HCT116 (cell line): Measurements from ENCODE around the gene FAIM2. TPM values are rescaled to one million over a fixed set of nuclear protein-coding genes. Genes with fewer than 3 reads are reported as not detected.

Source experiments
- ATAC-seq: fragments of 200-7000 bp; cut with Tn5 transposase; 2 replicates; pipeline ENCODE4 v1.9.1; 2020; ENCODE audit warnings: mild to moderate bottlenecking, moderate library complexity
- BruUV-seq: library from RNA; stranded (reverse); fragments of 400-500 nt; replicated peaks from 2 replicates; lab custom pipeline; 2021; lab: Mats Ljungman, UMichigan
- CTCF ChIA-PET: fragments of 300-600 bp; sonication (Branson Sonifier 250); formaldehyde crosslinking; loops from one replicate; lab custom pipeline; 2021; ENCODE audit warnings: antibody characterized with exemption; lab: Charles Lee
- POLR2A ChIA-PET: fragments of 300-600, 350-600 bp; sonication (Branson Sonifier 250); formaldehyde crosslinking; loops from one replicate; lab custom pipeline; 2021; ENCODE audit warnings: antibody characterized with exemption; lab: Charles Lee
- RAD21 ChIA-PET, 2 experiments: fragments of 300-600 bp; sonication (Branson Sonifier 250); formaldehyde crosslinking; loops; one replicate each; lab custom pipeline; 2023; ENCODE audit warnings: low total read pairs in 2 of 2; ENCODE audit not compliant: uncharacterized antibody in 2 of 2, unreplicated experiment in 2 of 2, low non-redundant PET in 1 of 2; lab: Charles Lee
- DNase-seq: peaks from one replicate; pipeline ENCODE4 v3.0.0-alpha.2; 2010; ENCODE audit warnings: low read depth, low spot score
- H2AFZ ChIP-seq: fragments of 200-600 bp; shearing (Covaris generic), sonication (generic); 2 replicates; pipeline ENCODE4 v1.6.1; 2017; ENCODE audit warnings: low read depth, mixed run types, mixed read lengths, antibody characterized with exemption, low read length; ENCODE audit not compliant: poor library complexity, severe bottlenecking
- H3K27ac ChIP-seq: 2 replicates; pipeline ENCODE4 v1.5.1; 2012; ENCODE audit warnings: low read depth, low read length
- H3K27me3 ChIP-seq: fragments of 200-600 bp; sonication (generic); 2 replicates; pipeline ENCODE4 v1.6.1; 2016; ENCODE audit warnings: mixed run types, low read length, mixed read lengths; ENCODE audit not compliant: insufficient read depth
- H3K36me3 ChIP-seq, 2 experiments: fragments of 200-500 bp in 1 of 2; fragments of 200-600 bp in 1 of 2; sonication (Bioruptor generic) in 1 of 2; sonication (generic) in 1 of 2; 2 replicates each; pipeline versions ENCODE4 v1.5.1 to v1.6.1; 2014 to 2016; ENCODE audit warnings: low read length in 2 of 2, inconsistent platforms in 1 of 2, mixed read lengths in 1 of 2, mixed run types in 1 of 2; ENCODE audit not compliant: insufficient read depth in 2 of 2, control insufficient read depth in 1 of 2
- H3K4me1 ChIP-seq, 2 experiments: fragments of 200-600 bp in 1 of 2; sonication (generic) in 1 of 2; 2 replicates each; pipeline versions ENCODE4 v1.5.1 to v1.6.1; 2012 to 2017; ENCODE audit warnings: low read length in 2 of 2, inconsistent platforms in 1 of 2, mild to moderate bottlenecking in 1 of 2, mixed read lengths in 1 of 2, mixed run types in 1 of 2, moderate library complexity in 1 of 2; ENCODE audit not compliant: insufficient read depth in 2 of 2, control insufficient read depth in 1 of 2
- H3K4me2 ChIP-seq: fragments of 200-600 bp; sonication (generic); 2 replicates; pipeline ENCODE4 v1.6.1; 2017; ENCODE audit warnings: mixed run types, low read length, mixed read lengths
- H3K4me3 ChIP-seq, 2 experiments: fragments of 200-600 bp in 1 of 2; sonication (generic) in 1 of 2; replicated peaks in 1 of 2; 2 replicates each; pipeline ENCODE4 v1.5.1; 2011 to 2016; ENCODE audit warnings: low read length in 2 of 2, control low read depth in 1 of 2, low read depth in 1 of 2, mild to moderate bottlenecking in 1 of 2, mixed read lengths in 1 of 2, mixed run types in 1 of 2
- H3K79me2 ChIP-seq: fragments of 200-600 bp; sonication (generic); 2 replicates; pipeline ENCODE4 v1.6.1; 2017; ENCODE audit warnings: mild to moderate bottlenecking, mixed run types, low read length, moderate library complexity, mixed read lengths; ENCODE audit not compliant: insufficient read depth
- H3K9ac ChIP-seq: fragments of 200-600 bp; sonication (generic); 2 replicates; pipeline ENCODE4 v1.6.1; 2016; ENCODE audit warnings: low read length, mixed read lengths
- H3K9me2 ChIP-seq: fragments of 200-600 bp; sonication (generic), shearing (Covaris generic); 2 replicates; pipeline ENCODE4 v1.6.1; 2017; ENCODE audit warnings: mixed run types, mild to moderate bottlenecking, moderate library complexity; ENCODE audit not compliant: insufficient read depth
- H3K9me3 ChIP-seq, 2 experiments: fragments of 200-500 bp in 1 of 2; fragments of 200-600 bp in 1 of 2; sonication (Bioruptor generic) in 1 of 2; sonication (generic) in 1 of 2; 2 replicates each; pipeline ENCODE4 v1.6.1; 2014 to 2017; ENCODE audit warnings: low read length in 2 of 2, mixed read lengths in 2 of 2, inconsistent platforms in 1 of 2, low read depth in 1 of 2, mild to moderate bottlenecking in 1 of 2, mixed run types in 1 of 2, moderate library complexity in 1 of 2; ENCODE audit not compliant: control insufficient read depth in 1 of 2, insufficient read depth in 1 of 2
- H4K20me1 ChIP-seq: fragments of 200-600 bp; sonication (generic), shearing (Covaris generic); 2 replicates; pipeline ENCODE4 v1.6.1; 2017; ENCODE audit warnings: mixed run types, mild to moderate bottlenecking, moderate library complexity; ENCODE audit not compliant: insufficient read depth
- CBX3 ChIP-seq: IDR thresholded peaks from 2 replicates; pipeline ENCODE4 v1.6.1; 2012; ENCODE audit warnings: low read depth
- CEBPB ChIP-seq: IDR thresholded peaks from 2 replicates; pipeline ENCODE4 v1.6.1; 2012; ENCODE audit warnings: low read depth
- ELF1 ChIP-seq: IDR thresholded peaks from 2 replicates; pipeline ENCODE4 v1.6.1; 2012; ENCODE audit warnings: low read depth, borderline replicate concordance
- EZH2 ChIP-seq: fragments of 200-600 bp; sonication (generic); IDR thresholded peaks from 2 replicates; pipeline ENCODE4 v1.6.1; 2017; ENCODE audit warnings: antibody characterized with exemption, mixed run types
- EZH2phosphoT487 ChIP-seq: fragments of 200-600 bp; IDR thresholded peaks from 2 replicates; pipeline ENCODE4 v1.6.1; 2018; ENCODE audit warnings: antibody characterized with exemption, borderline replicate concordance
- FOSL1 ChIP-seq: IDR thresholded peaks from 2 replicates; pipeline ENCODE4 v1.6.1; 2012; ENCODE audit warnings: low read depth
- POLR2AphosphoS5 ChIP-seq: IDR thresholded peaks from 2 replicates; pipeline ENCODE4 v1.6.1; 2011; ENCODE audit warnings: mild to moderate bottlenecking, low read depth, low read length, moderate library complexity
- SP1 ChIP-seq: IDR thresholded peaks from 2 replicates; pipeline ENCODE4 v1.6.1; 2012; ENCODE audit warnings: low read depth
- TCF7L2 ChIP-seq: IDR thresholded peaks from 2 replicates; pipeline ENCODE4 v1.7.0; 2011; ENCODE audit warnings: borderline replicate concordance, inconsistent platforms; ENCODE audit not compliant: insufficient read depth, insufficient read length; ENCODE audit errors: extremely low read depth
- YY1 ChIP-seq: IDR thresholded peaks from 2 replicates; pipeline ENCODE4 v1.6.1; 2011; ENCODE audit warnings: low read length, low read depth, moderate library complexity, mild to moderate bottlenecking; ENCODE audit not compliant: insufficient replicate concordance; ENCODE audit errors: extremely low read depth
- ZFX ChIP-seq: fragments of 450-650 bp; IDR thresholded peaks from 2 replicates; pipeline ENCODE4 v1.6.1; 2017
- ZNF274 ChIP-seq: fragments of 200-500 bp; sonication (Bioruptor generic); IDR thresholded peaks from 2 replicates; pipeline ENCODE4 v1.6.1; 2014; ENCODE audit warnings: mild to moderate bottlenecking, low read depth, low read length, inconsistent platforms
- intact Hi-C: fragments of 100-400 bp; cut with micrococcal nuclease; formaldehyde crosslinking; loops from 2 replicates; pipeline ENCODE4 v1.10.0; 2022
- total RNA-seq: library from RNA; stranded (reverse); gene quantifications from one replicate; pipeline ENCODE4 v1.2.1, GENCODE V29; 2021; ENCODE audit not compliant: unreplicated experiment
- TF ChIP-seq, protein P1 (sequence below): IDR thresholded peaks from 2 replicates; pipeline ENCODE4 v1.6.1; 2011; ENCODE audit warnings: mild to moderate bottlenecking, low read length, moderate library complexity; ENCODE audit not compliant: insufficient replicate concordance; ENCODE audit errors: extremely low read depth
- TF ChIP-seq, protein P2 (sequence below): IDR thresholded peaks from 2 replicates; pipeline ENCODE4 v1.6.1; 2012
- TF ChIP-seq, protein P3 (sequence below): IDR thresholded peaks from 2 replicates; pipeline ENCODE4 v1.6.1; 2012

The FAIM2 gene
- total RNA-seq, 1 experiment from 2014 or later = not detected

DNA sequence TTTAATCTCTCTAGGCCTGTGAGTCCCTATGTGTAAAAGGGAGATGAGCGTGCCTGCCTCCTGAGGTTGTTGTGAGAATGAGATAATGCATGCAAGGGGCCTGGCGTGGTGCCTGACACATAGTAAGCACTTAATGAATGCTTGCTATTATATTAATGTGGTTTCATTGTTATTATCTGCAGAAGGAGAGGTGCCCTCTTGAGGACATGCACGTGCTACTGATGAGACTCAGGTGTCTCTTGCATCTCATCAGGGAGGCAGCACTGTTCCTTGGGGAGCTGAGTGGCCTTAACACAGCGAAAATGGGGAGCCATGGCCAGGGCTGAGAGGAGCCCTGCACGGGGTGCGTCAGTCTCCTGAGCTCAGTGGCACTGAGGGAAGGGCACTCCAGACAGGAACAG is 30.9 kb downstream of the FAIM2 start:
- ChIA-PET CTCF (no interaction called here), POLR2A (no interaction called here), RAD21 (no interaction called here)
- ATAC-seq (peak; percentile 32; the same call in 1 of the 2 replicates), DNase-seq (no peak)
- intact Hi-C loops = no loop called here
- no peak overlapping the region for H3K27ac ChIP-seq
- H3K4me2 ChIP-seq = no peak overlapping the region
- BruUV-seq = no TSS peak
- no peaks in the 10 kb centered on the region for H3K79me2 ChIP-seq
- TF ChIP-seq FOSL1 (no peak), SP1 (no peak), ELF1 (no peak), ZFX (no peak), EZH2 (no peak)
- TF ChIP-seq, protein P1, sequence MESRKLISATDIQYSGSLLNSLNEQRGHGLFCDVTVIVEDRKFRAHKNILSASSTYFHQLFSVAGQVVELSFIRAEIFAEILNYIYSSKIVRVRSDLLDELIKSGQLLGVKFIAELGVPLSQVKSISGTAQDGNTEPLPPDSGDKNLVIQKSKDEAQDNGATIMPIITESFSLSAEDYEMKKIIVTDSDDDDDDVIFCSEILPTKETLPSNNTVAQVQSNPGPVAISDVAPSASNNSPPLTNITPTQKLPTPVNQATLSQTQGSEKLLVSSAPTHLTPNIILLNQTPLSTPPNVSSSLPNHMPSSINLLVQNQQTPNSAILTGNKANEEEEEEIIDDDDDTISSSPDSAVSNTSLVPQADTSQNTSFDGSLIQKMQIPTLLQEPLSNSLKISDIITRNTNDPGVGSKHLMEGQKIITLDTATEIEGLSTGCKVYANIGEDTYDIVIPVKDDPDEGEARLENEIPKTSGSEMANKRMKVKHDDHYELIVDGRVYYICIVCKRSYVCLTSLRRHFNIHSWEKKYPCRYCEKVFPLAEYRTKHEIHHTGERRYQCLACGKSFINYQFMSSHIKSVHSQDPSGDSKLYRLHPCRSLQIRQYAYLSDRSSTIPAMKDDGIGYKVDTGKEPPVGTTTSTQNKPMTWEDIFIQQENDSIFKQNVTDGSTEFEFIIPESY = no peak
- no peaks in the 10 kb centered on the region for H3K9me2 ChIP-seq
- peaks cover 0 to 2% of the 10 kb centered on the region in 2 experiments; a peak in 1 of 4 replicates for H3K9me3 ChIP-seq
- H3K36me3 ChIP-seq = no peaks in the 10 kb centered on the region
- H3K4me3 ChIP-seq = no peak overlapping the region
- no peak overlapping the region for H2AFZ ChIP-seq
- no peaks in the 10 kb centered on the region for H3K27me3 ChIP-seq
- H4K20me1 ChIP-seq = no peaks in the 10 kb centered on the region
- H3K4me1 ChIP-seq = no peaks in the 10 kb centered on the region
- no peak overlapping the region for H3K9ac ChIP-seq

DNA sequence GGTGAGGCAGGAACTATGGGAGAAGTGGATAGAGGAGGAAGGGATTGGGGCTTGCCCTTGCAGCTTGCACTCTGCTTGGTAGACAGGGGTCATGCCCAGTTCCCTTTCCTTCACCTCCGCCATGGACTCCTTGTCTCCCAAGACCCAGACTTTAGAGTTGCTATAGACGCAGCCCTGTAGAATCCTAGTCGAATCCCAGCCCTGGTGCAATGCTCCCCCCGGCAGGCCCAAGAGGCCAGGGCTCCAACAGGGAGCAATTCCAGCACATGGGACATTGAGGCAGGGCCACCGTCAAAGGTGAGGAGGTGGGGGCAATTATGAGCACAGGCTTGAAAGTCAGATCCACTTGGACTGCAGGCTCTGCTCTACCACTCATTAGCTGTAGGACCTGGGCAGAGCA is 31.3 kb downstream of the FAIM2 start:
- POLR2A ChIA-PET = no interaction called here

More for the DNA sequence above, 31.3 kb downstream of the FAIM2 start:
- Histone ChIP-seq H3K9me2 (no peaks in the 10 kb centered on the region), H3K4me1 (peaks cover 0 to 4% of the 10 kb centered on the region in 2 experiments; a peak in 1 of 4 replicates), H3K4me2 (no peak overlapping the region), H3K4me3 (no peak overlapping the region), H3K27me3 (no peaks in the 10 kb centered on the region), H4K20me1 (no peaks in the 10 kb centered on the region), H3K36me3 (no peaks in the 10 kb centered on the region), H3K9ac (no peak overlapping the region), H2AFZ (no peak overlapping the region), H3K9me3 (no peaks in the 10 kb centered on the region), H3K79me2 (no peaks in the 10 kb centered on the region), H3K27ac (no peak overlapping the region)
- ATAC-seq = no peak
- RAD21 ChIA-PET = no interaction called here
- intact Hi-C loops = no loop called here
- DNase-seq = no peak
- TF ChIP-seq TCF7L2 (no peak), SP1 (no peak), YY1 (no peak), CEBPB (no peak), EZH2 (no peak), ZFX (no peak), ELF1 (no peak), EZH2phosphoT487 (no peak), POLR2AphosphoS5 (no peak), ZNF274 (no peak), CBX3 (no peak)
- TF ChIP-seq, protein P1 = no peak
- TF ChIP-seq, protein P2, sequence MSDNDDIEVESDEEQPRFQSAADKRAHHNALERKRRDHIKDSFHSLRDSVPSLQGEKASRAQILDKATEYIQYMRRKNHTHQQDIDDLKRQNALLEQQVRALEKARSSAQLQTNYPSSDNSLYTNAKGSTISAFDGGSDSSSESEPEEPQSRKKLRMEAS = no peak
- TF ChIP-seq, protein P3, sequence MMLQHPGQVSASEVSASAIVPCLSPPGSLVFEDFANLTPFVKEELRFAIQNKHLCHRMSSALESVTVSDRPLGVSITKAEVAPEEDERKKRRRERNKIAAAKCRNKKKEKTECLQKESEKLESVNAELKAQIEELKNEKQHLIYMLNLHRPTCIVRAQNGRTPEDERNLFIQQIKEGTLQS = no peak
- BruUV-seq = no TSS peak
- CTCF ChIA-PET = no interaction called here
